Endothelial cell of umbilical vein (primary cell): ENCODE measurements around the gene ARG2.
"Not testable (repeated sequence)": the region's sequence is repeated elsewhere in the genome, so short reads cannot be mapped to it uniquely, and the experiment has no call there.

ENCODE experiments used
- POLR2A ChIP-seq: IDR thresholded peaks from 2 replicates; pipeline ENCODE4 v1.6.1; 2012; ENCODE audit warnings: low read depth, mild to moderate bottlenecking, control low read depth, low read length
- TF ChIP-seq, protein P1 (sequence below), 2 donors: IDR thresholded peaks; 1 replicate in 1 of 2; 2 replicates in 1 of 2; pipeline ENCODE4 v1.5.1; 2011; ENCODE audit warnings: low read length in 2 of 2, mild to moderate bottlenecking in 2 of 2, moderate library complexity in 2 of 2, control low read depth in 1 of 2, inconsistent platforms in 1 of 2, low read depth in 1 of 2; ENCODE audit not compliant: insufficient read depth in 1 of 2; ENCODE audit errors: extremely low read depth in 1 of 2

- TF ChIP-seq POLR2A: not testable (repeated sequence)
- TF ChIP-seq, protein P1, sequence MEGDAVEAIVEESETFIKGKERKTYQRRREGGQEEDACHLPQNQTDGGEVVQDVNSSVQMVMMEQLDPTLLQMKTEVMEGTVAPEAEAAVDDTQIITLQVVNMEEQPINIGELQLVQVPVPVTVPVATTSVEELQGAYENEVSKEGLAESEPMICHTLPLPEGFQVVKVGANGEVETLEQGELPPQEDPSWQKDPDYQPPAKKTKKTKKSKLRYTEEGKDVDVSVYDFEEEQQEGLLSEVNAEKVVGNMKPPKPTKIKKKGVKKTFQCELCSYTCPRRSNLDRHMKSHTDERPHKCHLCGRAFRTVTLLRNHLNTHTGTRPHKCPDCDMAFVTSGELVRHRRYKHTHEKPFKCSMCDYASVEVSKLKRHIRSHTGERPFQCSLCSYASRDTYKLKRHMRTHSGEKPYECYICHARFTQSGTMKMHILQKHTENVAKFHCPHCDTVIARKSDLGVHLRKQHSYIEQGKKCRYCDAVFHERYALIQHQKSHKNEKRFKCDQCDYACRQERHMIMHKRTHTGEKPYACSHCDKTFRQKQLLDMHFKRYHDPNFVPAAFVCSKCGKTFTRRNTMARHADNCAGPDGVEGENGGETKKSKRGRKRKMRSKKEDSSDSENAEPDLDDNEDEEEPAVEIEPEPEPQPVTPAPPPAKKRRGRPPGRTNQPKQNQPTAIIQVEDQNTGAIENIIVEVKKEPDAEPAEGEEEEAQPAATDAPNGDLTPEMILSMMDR (IDR thresholded peaks at IDR 0.05; ENCODE audit: extremely low read depth in 1 of 2, insufficient read depth in 1 of 2, low read depth in 1 of 2, low read length in 2 of 2): not testable (repeated sequence)
Observed at GRCh38 chr14:67626131-67626530, 6.4 kb downstream of the ARG2 start.
